Body of pancreas (tissue), 4 donors: ENCODE measurements around the gene ADGRE1. TPM values are rescaled to one million over a fixed set of nuclear protein-coding genes. Genes with fewer than 3 reads are reported as not detected.

Source experiments
- ATAC-seq: fragments of 150-250 bp; one replicate; pipeline ENCODE4 v1.9.1; 2016
- DNase-seq, 4 donors: peaks; one replicate each; pipeline ENCODE4 v3.0.0-alpha.2; 2019
- H3K27ac ChIP-seq, 4 donors: fragments of 200-600 bp; sonication (generic); 1 replicate in 3 of 4; 2 replicates in 1 of 4; pipeline versions ENCODE4 v1.5.1 to v1.6.1; 2016 to 2019; ENCODE audit warnings: mild to moderate bottlenecking in 1 of 4, mixed read lengths in 1 of 4, moderate library complexity in 1 of 4
- H3K27me3 ChIP-seq, 2 donors: fragments of 200-600 bp; sonication (generic); one replicate each; pipeline ENCODE4 v1.6.0; 2016; ENCODE audit warnings: mild to moderate bottlenecking in 1 of 2
- H3K36me3 ChIP-seq, 2 donors: fragments of 200-600 bp; sonication (generic); replicated peaks in 1 of 2; 2 replicates each; pipeline ENCODE4 v1.5.1; 2016; ENCODE audit warnings: low read depth in 2 of 2; ENCODE audit not compliant: insufficient read depth in 1 of 2
- H3K4me1 ChIP-seq: fragments of 200-600 bp; sonication (generic); one replicate; pipeline ENCODE4 v1.6.0; 2016
- H3K4me3 ChIP-seq, 2 donors: fragments of 200-600 bp; sonication (generic); 1 replicate in 1 of 2; 2 replicates in 1 of 2; pipeline ENCODE4 v1.5.1; 2016 to 2019
- H3K9me3 ChIP-seq, 3 donors: fragments of 200-600 bp; sonication (generic); 1 replicate in 2 of 3; 2 replicates in 1 of 3; pipeline ENCODE4 v1.5.1; 2016
- CTCF ChIP-seq, 7 experiments: fragments of 450-650 bp in 4 of 7; fragments of 200-600 bp in 3 of 7; sonication (generic) in 3 of 7; IDR thresholded peaks; one replicate each; pipeline ENCODE4 v1.5.1; 2016 to 2019; ENCODE audit warnings: antibody characterized with exemption in 7 of 7
- POLR2A ChIP-seq, 3 donors: fragments of 450-650 bp; IDR thresholded peaks; one replicate each; pipeline ENCODE4 v1.6.1; 2016; ENCODE audit warnings: antibody characterized with exemption in 3 of 3, mild to moderate bottlenecking in 2 of 3
- WGBS, 2 donors: methylation state at CpG; one replicate each; pipeline ENCODE4 v1.1.5; 2017; 5-methylcytosine and 5-hydroxymethylcytosine counted together
- intact Hi-C: fragments of 100-400 bp; cut with DNase I; formaldehyde crosslinking; loops from one replicate; pipeline ENCODE4 v1.15.1; 2023
- total RNA-seq, 2 donors: library from RNA; depleted of rRNA; stranded (reverse); fragments of >200 nt; gene quantifications; one replicate each; pipeline ENCODE4 v1.1.0, GENCODE V29; 2016

ADGRE1 gene
- total RNA-seq, 2 donors from 2014 or later = 0.26 TPM; not detected in 1

DNA sequence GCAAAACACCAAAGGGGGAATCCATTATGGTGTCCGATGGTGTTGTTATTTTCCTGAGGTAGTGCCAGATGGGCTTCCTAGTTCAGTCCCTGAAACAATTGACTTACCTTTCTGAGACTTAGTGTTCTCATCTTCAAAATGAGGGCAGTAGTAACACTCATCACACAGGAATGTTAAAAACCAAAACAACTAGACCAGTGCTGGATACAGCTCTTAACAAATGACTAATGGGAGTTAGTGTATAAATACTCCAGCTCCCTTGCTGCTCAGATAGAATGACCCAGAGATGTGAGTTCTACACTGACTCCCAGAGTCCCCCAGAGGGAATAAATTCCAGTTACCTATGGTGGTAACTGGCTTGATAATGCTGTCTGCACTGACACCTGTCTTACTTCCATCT, 84.0 kb downstream of the ADGRE1 start:
- Histone ChIP-seq H3K27me3 (no peaks in the 10 kb centered on the region), H3K4me1 (no peaks in the 10 kb centered on the region), H3K36me3 (no peaks in the 10 kb centered on the region), H3K9me3 (no peaks in the 10 kb centered on the region), H3K27ac (no peak overlapping the region), H3K4me3 (no peak overlapping the region)
- no peak for DNase-seq
- no peak for ATAC-seq
- TF ChIP-seq CTCF (IDR thresholded peaks at IDR 0.05) (no peak), POLR2A (IDR thresholded peaks at IDR 0.05) (no peak)
- intact Hi-C loops = no loop called here
- 67 to 70% methylated on average over 1 of the region's 1 CpG for WGBS, 2 donors

DNA sequence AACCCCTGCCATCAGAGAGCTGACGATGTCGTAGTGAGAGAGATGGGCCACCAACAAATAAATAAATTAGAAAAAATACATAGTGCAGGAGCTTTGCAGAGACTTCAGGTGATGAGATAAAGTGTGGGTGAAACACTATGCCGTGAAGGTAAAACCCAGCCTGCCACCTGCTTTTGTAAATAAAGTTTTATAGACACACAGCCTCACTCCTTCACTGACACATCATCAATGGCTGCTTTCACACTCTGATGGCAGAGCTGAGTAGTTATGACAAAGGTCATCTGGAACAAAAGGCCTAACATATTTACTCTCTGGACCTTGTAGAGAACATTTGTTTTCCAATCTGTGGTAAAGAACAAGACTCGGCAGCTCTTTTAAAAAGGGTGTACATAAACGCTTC, 88.8 kb downstream of the ADGRE1 start:
- 64 to 84% methylated on average over 5 of the region's 5 CpGs for WGBS, 2 donors
- DNase-seq (no peak), ATAC-seq (no peak)
- TF ChIP-seq POLR2A (IDR thresholded peaks at IDR 0.05) = no peak
- no peak for TF ChIP-seq CTCF (IDR thresholded peaks at IDR 0.05)
- no peak overlapping the region for H3K27ac ChIP-seq
- H3K36me3 ChIP-seq = no peaks in the 10 kb centered on the region
- H3K27me3 ChIP-seq = no peaks in the 10 kb centered on the region
- no peaks in the 10 kb centered on the region for H3K4me1 ChIP-seq
- intact Hi-C loops = no loop called here
- no peak overlapping the region for H3K4me3 ChIP-seq
- peaks cover 0 to 13% (median 0%) of the 10 kb centered on the region in 3 donors for H3K9me3 ChIP-seq

- intact Hi-C loops = no loop called here
- TF ChIP-seq POLR2A (IDR thresholded peaks at IDR 0.05) (no peak), CTCF (IDR thresholded peaks at IDR 0.05) (no peak)
- ATAC-seq = no peak
- WGBS, 2 donors = 43 to 46% methylated on average over 3 of the region's 3 CpGs
- no peaks in the 10 kb centered on the region for H3K27me3 ChIP-seq
- H3K36me3 ChIP-seq = no peaks in the 10 kb centered on the region
- H3K27ac ChIP-seq = no peak overlapping the region
- H3K4me1 ChIP-seq = no peaks in the 10 kb centered on the region
- H3K9me3 ChIP-seq = peaks cover 0 to 13% (median 0%) of the 10 kb centered on the region in 3 donors
- DNase-seq = no peak
- H3K4me3 ChIP-seq = no peak overlapping the region
Observed at GRCh38 chr19:6979399-6979798, 92.0 kb downstream of the ADGRE1 start.

DNA sequence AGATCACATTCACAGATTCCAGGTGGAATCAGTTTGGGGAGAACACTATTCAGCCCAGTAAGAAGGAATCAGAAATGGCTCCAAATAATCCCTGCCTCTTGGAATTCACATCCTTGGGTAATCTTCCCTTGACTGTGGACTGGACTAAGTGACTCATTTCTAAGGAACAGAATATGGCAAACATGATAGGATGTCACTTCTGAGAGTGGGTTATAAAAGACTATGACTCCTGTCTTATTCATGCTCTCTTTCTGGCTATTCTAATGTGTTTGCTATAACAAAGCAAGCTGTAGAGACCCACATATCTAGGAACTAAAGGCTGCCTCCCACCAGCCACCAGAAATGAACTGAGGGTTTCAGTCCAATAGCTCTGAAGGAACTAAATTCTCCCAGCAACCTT, 96.1 kb downstream of the ADGRE1 start:
- ATAC-seq = no peak
- TF ChIP-seq CTCF (IDR thresholded peaks at IDR 0.05) (no peak), POLR2A (IDR thresholded peaks at IDR 0.05) (no peak)
- DNase-seq = no peak

GRCh38 chr19:6987850-6988249, 100.5 kb downstream of the ADGRE1 start:
- Histone ChIP-seq H3K36me3 (no peaks in the 10 kb centered on the region), H3K4me3 (no peak overlapping the region), H3K27ac (no peak overlapping the region), H3K4me1 (no peaks in the 10 kb centered on the region), H3K9me3 (peaks cover 0 to 8% (median 0%) of the 10 kb centered on the region in 3 donors), H3K27me3 (no peaks in the 10 kb centered on the region)
- ATAC-seq (no peak), DNase-seq (peak in 1 of 4 donors; percentile 15)
- no peak for TF ChIP-seq POLR2A (IDR thresholded peaks at IDR 0.05)
- no peak for TF ChIP-seq CTCF (IDR thresholded peaks at IDR 0.05)
- intact Hi-C loops = no loop called here
- WGBS, 2 donors = 39 to 40% methylated on average over 4 of the region's 4 CpGs

More for the DNA sequence above, 96.1 kb downstream of the ADGRE1 start:
- Histone ChIP-seq H3K4me3 (no peak overlapping the region), H3K4me1 (no peaks in the 10 kb centered on the region), H3K27me3 (no peaks in the 10 kb centered on the region), H3K36me3 (no peaks in the 10 kb centered on the region), H3K9me3 (peaks cover 0 to 8% (median 0%) of the 10 kb centered on the region in 3 donors), H3K27ac (no peak overlapping the region)
- intact Hi-C loops = no loop called here
